GM21515 (cell line): ENCODE data around the gene FNDC1.

ENCODE experiments used
- ATAC-seq: cut with Tn5 transposase; IDR thresholded peaks from one replicate; pipeline ENCODE4 v1.9.1; 2021; ENCODE audit not compliant: unreplicated experiment

The FNDC1 gene

GRCh38 chr6:159204605-159205004 lies 35.4 kb downstream of the FNDC1 start:
- ATAC-seq: no peak

GRCh38 chr6:159212028-159212427 lies 42.8 kb downstream of the FNDC1 start:
- no peak for ATAC-seq

GRCh38 chr6:159212525-159213280 lies 43.5 kb downstream of the FNDC1 start:
- ATAC-seq: no peak

- no peak for ATAC-seq
Measured at GRCh38 chr6:159213405-159213804, 44.2 kb downstream of the FNDC1 start.

- no peak for ATAC-seq
Measured at GRCh38 chr6:159214281-159214680, 45.1 kb downstream of the FNDC1 start.

GRCh38 chr6:159217595-159218275 lies 48.5 kb downstream of the FNDC1 start:
- ATAC-seq: peak; percentile 73

- no peak for ATAC-seq
Measured at GRCh38 chr6:159220093-159220492, 50.9 kb downstream of the FNDC1 start.

- no peak for ATAC-seq
Measured at GRCh38 chr6:159221486-159222170, 52.4 kb downstream of the FNDC1 start.

- ATAC-seq: no peak
Measured at GRCh38 chr6:159224452-159224851, 55.3 kb downstream of the FNDC1 start.

GRCh38 chr6:159229651-159230051 lies 60.5 kb downstream of the FNDC1 start:
- no peak for ATAC-seq

- ATAC-seq: no peak
Measured at GRCh38 chr6:159232106-159232645, 63.0 kb downstream of the FNDC1 start.

GRCh38 chr6:159232751-159233150 lies 63.6 kb downstream of the FNDC1 start:
- ATAC-seq: no peak

GRCh38 chr6:159233365-159234101 lies 64.3 kb downstream of the FNDC1 start:
- ATAC-seq: no peak

GRCh38 chr6:159234102-159234553 lies 64.9 kb downstream of the FNDC1 start:
- no peak for ATAC-seq

GRCh38 chr6:159238920-159239558 lies 69.8 kb downstream of the FNDC1 start:
- no peak for ATAC-seq

GRCh38 chr6:159249128-159249527 lies 79.9 kb downstream of the FNDC1 start:
- no peak for ATAC-seq

GRCh38 chr6:159249752-159250151 lies 80.6 kb downstream of the FNDC1 start:
- ATAC-seq: no peak

GRCh38 chr6:159250633-159251032 lies 81.4 kb downstream of the FNDC1 start:
- no peak for ATAC-seq

GRCh38 chr6:159252955-159253508 lies 83.8 kb downstream of the FNDC1 start:
- ATAC-seq: peak; percentile 72

GRCh38 chr6:159254186-159254585 lies 85.0 kb downstream of the FNDC1 start:
- no peak for ATAC-seq
